OCI-LY7 (cell line): ENCODE data around the gene CASP10.

ENCODE experiments used
- EZH2phosphoT487 ChIP-seq: fragments of 200-600 bp; sonication (generic); IDR thresholded peaks from 2 replicates; pipeline ENCODE4 v1.6.1; 2018; ENCODE audit warnings: low read depth, borderline replicate concordance, mild to moderate bottlenecking, mixed run types, antibody characterized with exemption, low read length, moderate library complexity, mixed read lengths
- TF ChIP-seq, protein P1 (sequence below): fragments of 200-600 bp; sonication (generic); conservative IDR thresholded peaks from 2 replicates; pipeline ENCODE4 v1.5.1; 2014; ENCODE audit warnings: mild to moderate bottlenecking, antibody characterized with exemption, low read length, moderate library complexity, mixed read lengths

DNA sequence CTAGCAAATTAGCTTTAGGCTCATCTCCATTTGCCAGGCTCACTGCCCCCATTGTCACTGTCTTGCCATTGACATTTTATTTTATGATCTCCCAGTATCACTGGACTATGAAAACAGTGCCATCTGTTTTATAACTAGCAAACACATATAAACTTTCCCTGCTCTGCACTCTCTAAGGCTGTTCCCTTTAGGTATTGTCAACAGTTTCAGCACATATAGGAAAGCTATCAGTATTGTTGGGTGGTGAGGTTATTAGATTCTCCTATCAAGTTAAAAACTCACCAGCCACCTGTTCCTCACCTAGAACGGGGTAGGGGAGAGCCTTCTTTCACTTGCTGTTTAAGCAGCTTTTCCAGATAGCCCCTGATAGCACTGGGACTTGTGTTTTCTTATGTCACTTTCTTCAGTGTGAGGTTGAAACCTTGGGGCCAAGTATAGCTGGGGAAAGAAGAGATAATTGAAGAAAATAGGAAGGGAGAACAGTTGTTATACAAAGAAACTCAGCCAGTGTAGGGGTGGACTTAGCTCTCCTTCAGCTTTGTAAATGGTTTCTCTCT, 34.4 kb upstream of the CASP10 start:
- TF ChIP-seq, protein P1, sequence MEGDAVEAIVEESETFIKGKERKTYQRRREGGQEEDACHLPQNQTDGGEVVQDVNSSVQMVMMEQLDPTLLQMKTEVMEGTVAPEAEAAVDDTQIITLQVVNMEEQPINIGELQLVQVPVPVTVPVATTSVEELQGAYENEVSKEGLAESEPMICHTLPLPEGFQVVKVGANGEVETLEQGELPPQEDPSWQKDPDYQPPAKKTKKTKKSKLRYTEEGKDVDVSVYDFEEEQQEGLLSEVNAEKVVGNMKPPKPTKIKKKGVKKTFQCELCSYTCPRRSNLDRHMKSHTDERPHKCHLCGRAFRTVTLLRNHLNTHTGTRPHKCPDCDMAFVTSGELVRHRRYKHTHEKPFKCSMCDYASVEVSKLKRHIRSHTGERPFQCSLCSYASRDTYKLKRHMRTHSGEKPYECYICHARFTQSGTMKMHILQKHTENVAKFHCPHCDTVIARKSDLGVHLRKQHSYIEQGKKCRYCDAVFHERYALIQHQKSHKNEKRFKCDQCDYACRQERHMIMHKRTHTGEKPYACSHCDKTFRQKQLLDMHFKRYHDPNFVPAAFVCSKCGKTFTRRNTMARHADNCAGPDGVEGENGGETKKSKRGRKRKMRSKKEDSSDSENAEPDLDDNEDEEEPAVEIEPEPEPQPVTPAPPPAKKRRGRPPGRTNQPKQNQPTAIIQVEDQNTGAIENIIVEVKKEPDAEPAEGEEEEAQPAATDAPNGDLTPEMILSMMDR, result no peak
- TF ChIP-seq EZH2phosphoT487, result no peak
